WTC11 (cell line): Measurements from ENCODE around the gene FOXA2. TPM values are rescaled to one million over a fixed set of nuclear protein-coding genes. Genes with fewer than 3 reads are reported as not detected.

ENCODE experiments used
- ATAC-seq: fragments of 200-7000 bp; cut with Tn5 transposase; 2 replicates; pipeline ENCODE4 v1.10.0; 2021; ENCODE audit warnings: mild to moderate bottlenecking, moderate library complexity
- CTCF ChIA-PET: fragments of 300-600 bp; sonication (Branson Sonifier 250); formaldehyde crosslinking; loops from one replicate; lab custom pipeline; 2021; ENCODE audit warnings: antibody characterized with exemption; lab: Charles Lee
- POLR2A ChIA-PET: fragments of 350-600 bp; sonication (Branson Sonifier 250); formaldehyde crosslinking; loops from one replicate; lab custom pipeline; 2021; ENCODE audit warnings: antibody characterized with exemption; lab: Charles Lee
- DNase-seq: peaks from one replicate; pipeline ENCODE4 v3.0.0; 2021; ENCODE audit warnings: low spot score
- H3K27ac Mint-ChIP-seq: 2 replicates; pipeline ENCODE4 v1.8.0; 2021; ENCODE audit warnings: mixed read lengths
- H3K27me3 Mint-ChIP-seq: 2 replicates; pipeline ENCODE4 v1.8.0; 2021; ENCODE audit warnings: low read depth, mild to moderate bottlenecking, moderate library complexity, mixed read lengths
- H3K36me3 Mint-ChIP-seq: 2 replicates; pipeline ENCODE4 v1.8.0; 2021; ENCODE audit warnings: mixed read lengths
- H3K4me1 Mint-ChIP-seq: 2 replicates; pipeline ENCODE4 v1.8.0; 2022; ENCODE audit warnings: mixed read lengths
- H3K4me3 Mint-ChIP-seq: 2 replicates; pipeline ENCODE4 v1.8.0; 2021; ENCODE audit warnings: mild to moderate bottlenecking, moderate library complexity, mixed read lengths
- H3K9me3 Mint-ChIP-seq: 2 replicates; pipeline ENCODE4 v1.8.0; 2021; ENCODE audit warnings: mixed read lengths
- AFF4 ChIP-seq: sonication (generic); formaldehyde crosslinking; IDR thresholded peaks from 2 replicates; pipeline ENCODE4 v1.8.1; 2023; ENCODE audit warnings: mild to moderate bottlenecking, missing genetic modification reagents, borderline replicate concordance
- ATF1 ChIP-seq: sonication (generic); formaldehyde crosslinking; IDR thresholded peaks from 2 replicates; pipeline ENCODE4 v1.8.1; 2023; ENCODE audit warnings: mild to moderate bottlenecking, moderate library complexity, missing genetic modification reagents
- ELF4 ChIP-seq: sonication (generic); formaldehyde crosslinking; IDR thresholded peaks from 2 replicates; pipeline ENCODE4 v1.8.1; 2022; ENCODE audit warnings: low read depth, mild to moderate bottlenecking, moderate library complexity, missing genetic modification reagents
- ESRRA ChIP-seq: sonication (generic); formaldehyde crosslinking; IDR thresholded peaks from 2 replicates; pipeline ENCODE4 v1.8.1; 2022; ENCODE audit warnings: mild to moderate bottlenecking, missing genetic modification reagents, borderline replicate concordance
- ETV6 ChIP-seq: sonication (generic); formaldehyde crosslinking; IDR thresholded peaks from 2 replicates; pipeline ENCODE4 v1.8.1; 2022; ENCODE audit warnings: mild to moderate bottlenecking, missing genetic modification reagents
- GRHL2 ChIP-seq: fragments of 250-450 bp; sonication (Bioruptor Pico); IDR thresholded peaks from 2 replicates; pipeline ENCODE4 v1.8.0; 2022; ENCODE audit warnings: mild to moderate bottlenecking, moderate library complexity; ENCODE audit not compliant: insufficient replicate concordance, severe bottlenecking
- GTF2I ChIP-seq: fragments of 250-450 bp; sonication (Bioruptor Pico); conservative IDR thresholded peaks from 2 replicates; pipeline ENCODE4 v1.4.0; 2021; ENCODE audit warnings: mild to moderate bottlenecking
- IRF1 ChIP-seq: sonication (generic); formaldehyde crosslinking; IDR thresholded peaks from 2 replicates; pipeline ENCODE4 v1.8.0; 2023; ENCODE audit warnings: missing genetic modification reagents
- JUN ChIP-seq: sonication (generic); formaldehyde crosslinking; IDR thresholded peaks from 2 replicates; pipeline ENCODE4 v1.8.0; 2023; ENCODE audit warnings: mild to moderate bottlenecking, missing genetic modification reagents
- NFE2L1 ChIP-seq: sonication (generic); formaldehyde crosslinking; IDR thresholded peaks from 2 replicates; pipeline ENCODE4 v1.8.1; 2023; ENCODE audit warnings: missing genetic modification reagents
- NR2C2 ChIP-seq: sonication (generic); formaldehyde crosslinking; IDR thresholded peaks from 2 replicates; pipeline ENCODE4 v1.8.0; 2022; ENCODE audit warnings: mild to moderate bottlenecking, missing genetic modification reagents
- PRRX2 ChIP-seq: fragments of 250-450 bp; sonication (Bioruptor Pico); IDR thresholded peaks from 2 replicates; pipeline ENCODE4 v1.8.0; 2021; ENCODE audit warnings: mild to moderate bottlenecking
- RELA ChIP-seq: sonication (generic); formaldehyde crosslinking; IDR thresholded peaks from 2 replicates; pipeline ENCODE4 v1.8.1; 2022; ENCODE audit warnings: missing genetic modification reagents, mild to moderate bottlenecking, borderline replicate concordance
- RORB ChIP-seq: fragments of 250-450 bp; sonication (Bioruptor Pico); IDR thresholded peaks from 2 replicates; pipeline ENCODE4 v1.9.0; 2021; ENCODE audit warnings: mild to moderate bottlenecking
- SMAD4 ChIP-seq: sonication (generic); formaldehyde crosslinking; IDR thresholded peaks from 2 replicates; pipeline ENCODE4 v1.8.0; 2022; ENCODE audit warnings: mild to moderate bottlenecking, missing genetic modification reagents
- SP1 ChIP-seq: sonication (generic); formaldehyde crosslinking; conservative IDR thresholded peaks from 2 replicates; pipeline ENCODE4 v1.8.1; 2022; ENCODE audit warnings: missing genetic modification reagents
- TCF7 ChIP-seq: sonication (generic); formaldehyde crosslinking; IDR thresholded peaks from 2 replicates; pipeline ENCODE4 v1.8.0; 2022; ENCODE audit warnings: mild to moderate bottlenecking, low read depth, missing genetic modification reagents, moderate library complexity
- USF2 ChIP-seq: sonication (generic); formaldehyde crosslinking; IDR thresholded peaks from 2 replicates; pipeline ENCODE4 v1.8.1; 2023; ENCODE audit warnings: mild to moderate bottlenecking, missing genetic modification reagents, moderate library complexity
- ZNF138 ChIP-seq: sonication (generic); formaldehyde crosslinking; conservative IDR thresholded peaks from 2 replicates; pipeline ENCODE4 v1.8.1; 2022; ENCODE audit warnings: mild to moderate bottlenecking, moderate library complexity, missing genetic modification reagents
- ZNF219 ChIP-seq: sonication (generic); formaldehyde crosslinking; IDR thresholded peaks from 2 replicates; pipeline ENCODE4 v1.8.0; 2023; ENCODE audit warnings: missing genetic modification reagents, mild to moderate bottlenecking, borderline replicate concordance
- ZNF396 ChIP-seq: fragments of 250-450 bp; sonication (Bioruptor Pico); IDR thresholded peaks from 2 replicates; pipeline ENCODE4 v1.8.0; 2021; ENCODE audit warnings: mild to moderate bottlenecking, moderate library complexity, borderline replicate concordance
- total RNA-seq: library from RNA; stranded (reverse); gene quantifications from 3 replicates; pipeline ENCODE4 v1.2.3, GENCODE V29; 2021

FOXA2 gene
- total RNA-seq, 1 experiment from 2014 or later = 3.1 TPM

GRCh38 chr20:22579119-22579427, 5.3 kb downstream of the FOXA2 start (continued):
- no peak for TF ChIP-seq IRF1

- peaks cover 100% of the 10 kb centered on the region for H3K27me3 Mint-ChIP-seq
- ATAC-seq (no peak; the same call in none of the 2 replicates), DNase-seq (peak; percentile 41)
- ChIA-PET POLR2A (interaction anchor here (0.7 kb wide), 1 partner anchor 262 kb away, joined by 7 read pairs; no protein-coding TSS in a partner anchor), CTCF (interaction anchor here (0.7 to 2.2 kb wide), 13 partner anchors 8 to 473 kb away, joined by 3 to 33 read pairs (median 5); no protein-coding TSS in a partner anchor)
- peaks cover 5% of the 10 kb centered on the region for H3K36me3 Mint-ChIP-seq
- no peak overlapping the region for H3K27ac Mint-ChIP-seq
- TF ChIP-seq ETV6 (CRISPR knock-in tag) = no peak
- no peak for TF ChIP-seq AFF4 (CRISPR knock-in tag)
- no peak for TF ChIP-seq GTF2I (CRISPR knock-in tag)
- TF ChIP-seq RORB = no peak
- TF ChIP-seq ZNF138 (CRISPR knock-in tag) = no peak
- no peak for TF ChIP-seq ZNF219 (CRISPR knock-in tag)
- no peak for TF ChIP-seq SMAD4 (CRISPR knock-in tag)
- TF ChIP-seq ELF4 (CRISPR knock-in tag) = no peak
- TF ChIP-seq JUN (CRISPR knock-in tag) = no peak
- TF ChIP-seq ATF1 (CRISPR knock-in tag) = no peak
- TF ChIP-seq PRRX2 (CRISPR knock-in tag) = no peak
- TF ChIP-seq NFE2L1 = no peak
- no peak for TF ChIP-seq SP1 (CRISPR knock-in tag)
- no peak for TF ChIP-seq ZNF396 (CRISPR knock-in tag)
- no peak for TF ChIP-seq NR2C2
- TF ChIP-seq GRHL2 (CRISPR knock-in tag) = no peak
- TF ChIP-seq RELA (CRISPR knock-in tag) = no peak
- TF ChIP-seq ESRRA (CRISPR knock-in tag) = no peak
- no peak for TF ChIP-seq USF2
- TF ChIP-seq TCF7 (CRISPR knock-in tag) = no peak
- H3K9me3 Mint-ChIP-seq = no peaks in the 10 kb centered on the region
- peaks cover 69% of the 10 kb centered on the region for H3K4me1 Mint-ChIP-seq
- H3K4me3 Mint-ChIP-seq = peak overlapping the region; percentile 67
Observed at GRCh38 chr20:22578221-22579118, 5.9 kb downstream of the FOXA2 start.
